ENCODE results near the gene FBXW7. TPM values are rescaled to one million over a fixed set of nuclear protein-coding genes. Genes with fewer than 3 reads are reported as not detected.

FBXW7 gene
- polyA plus RNA-seq, 1 donor from 2014 or later, result 55.7 TPM

DNA sequence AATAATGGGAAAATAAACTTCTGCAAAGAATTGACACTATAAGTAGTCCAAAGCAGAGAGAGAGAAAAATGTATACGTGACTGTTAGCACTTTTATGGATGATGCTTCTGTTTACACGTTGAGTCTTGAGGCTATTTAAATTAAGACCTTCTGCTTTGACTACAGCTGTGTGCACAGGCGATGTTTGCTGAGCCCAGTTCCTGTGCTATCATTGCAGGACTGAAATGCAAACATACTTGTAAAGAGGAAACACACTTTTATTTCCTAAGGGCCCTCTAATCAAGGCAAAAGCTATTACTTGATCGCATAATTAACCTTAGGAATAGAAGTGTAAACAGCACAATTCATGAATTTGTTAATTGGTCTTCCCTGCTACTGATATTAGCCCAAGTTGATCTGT is 226.9 kb downstream of the FBXW7 start:
- TF ChIP-seq SMC3 (conservative IDR thresholded peaks at IDR 0.05; ENCODE audit: poor library complexity) (no peak), POLR2AphosphoS5 (IDR thresholded peaks at IDR 0.05) (no peak)
- no peak overlapping the region for H2AFZ ChIP-seq (ENCODE audit: low read depth, low read length)
- H3K79me2 ChIP-seq (replicated peaks; ENCODE audit: insufficient read depth, low read length), result no peaks in the 10 kb centered on the region
- no peaks in the 10 kb centered on the region for H4K20me1 ChIP-seq (ENCODE audit: insufficient read depth)
- no peaks in the 10 kb centered on the region for H3K9me2 ChIP-seq (ENCODE audit: insufficient read depth, low read length)
- H3K9ac ChIP-seq (ENCODE audit: low read length), result no peak overlapping the region
- H3K27me3 ChIP-seq (ENCODE audit: insufficient read depth, low read depth, low read length), result no peaks in the 10 kb centered on the region
- H3K36me3 ChIP-seq (ENCODE audit: insufficient read depth, low read length), result no peaks in the 10 kb centered on the region
- H3F3A ChIP-seq (ENCODE audit: insufficient read depth, low read length, poor library complexity, severe bottlenecking), result no peaks in the 10 kb centered on the region
- no peak overlapping the region for H3K4me3 ChIP-seq (ENCODE audit: low read length)
- H3K4me2 ChIP-seq (ENCODE audit: low read length), result no peak overlapping the region
- H3K27ac ChIP-seq (ENCODE audit: low read length), result no peak overlapping the region
- no peaks in the 10 kb centered on the region for H3K9me3 ChIP-seq (ENCODE audit: low read length)

DNA sequence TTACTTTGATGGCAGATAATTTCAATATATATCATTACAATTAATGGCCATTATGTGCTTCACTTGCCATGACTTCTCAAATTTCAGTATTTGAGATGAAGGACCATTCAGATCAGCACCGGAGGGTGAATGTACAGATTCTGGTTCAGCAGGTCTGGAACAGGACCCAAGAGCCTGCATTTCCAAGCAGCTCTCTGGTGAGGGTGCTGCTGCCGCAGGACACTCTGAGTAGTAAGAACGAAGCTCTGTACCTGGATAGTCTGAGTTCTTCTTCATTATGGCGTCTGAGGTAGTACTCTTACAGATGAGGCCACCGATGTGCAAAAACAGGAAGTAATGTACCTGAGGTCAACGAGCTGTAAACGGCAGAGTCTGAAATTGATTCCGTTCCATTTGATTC is 228.2 kb downstream of the FBXW7 start:
- Histone ChIP-seq H2AFZ (ENCODE audit: low read depth, low read length) (no peak overlapping the region), H3K9ac (ENCODE audit: low read length) (no peak overlapping the region), H3K27ac (ENCODE audit: low read length) (no peak overlapping the region), H3K27me3 (ENCODE audit: insufficient read depth, low read depth, low read length) (no peaks in the 10 kb centered on the region), H4K20me1 (ENCODE audit: insufficient read depth) (no peaks in the 10 kb centered on the region), H3K9me3 (ENCODE audit: low read length) (no peaks in the 10 kb centered on the region), H3K4me2 (ENCODE audit: low read length) (no peak overlapping the region), H3K4me3 (ENCODE audit: low read length) (no peak overlapping the region), H3K36me3 (ENCODE audit: insufficient read depth, low read length) (no peaks in the 10 kb centered on the region), H3K79me2 (replicated peaks; ENCODE audit: insufficient read depth, low read length) (no peaks in the 10 kb centered on the region), H3F3A (ENCODE audit: insufficient read depth, low read length, poor library complexity, severe bottlenecking) (no peaks in the 10 kb centered on the region), H3K9me2 (ENCODE audit: insufficient read depth, low read length) (no peaks in the 10 kb centered on the region)
- TF ChIP-seq RAD21 (conservative IDR thresholded peaks at IDR 0.05), result no peak
- no peak for TF ChIP-seq MXI1 (conservative IDR thresholded peaks at IDR 0.05; ENCODE audit: poor library complexity, severe bottlenecking)
- TF ChIP-seq EP300 (conservative IDR thresholded peaks at IDR 0.05; ENCODE audit: poor library complexity, severe bottlenecking), result no peak
- TF ChIP-seq, protein P1, sequence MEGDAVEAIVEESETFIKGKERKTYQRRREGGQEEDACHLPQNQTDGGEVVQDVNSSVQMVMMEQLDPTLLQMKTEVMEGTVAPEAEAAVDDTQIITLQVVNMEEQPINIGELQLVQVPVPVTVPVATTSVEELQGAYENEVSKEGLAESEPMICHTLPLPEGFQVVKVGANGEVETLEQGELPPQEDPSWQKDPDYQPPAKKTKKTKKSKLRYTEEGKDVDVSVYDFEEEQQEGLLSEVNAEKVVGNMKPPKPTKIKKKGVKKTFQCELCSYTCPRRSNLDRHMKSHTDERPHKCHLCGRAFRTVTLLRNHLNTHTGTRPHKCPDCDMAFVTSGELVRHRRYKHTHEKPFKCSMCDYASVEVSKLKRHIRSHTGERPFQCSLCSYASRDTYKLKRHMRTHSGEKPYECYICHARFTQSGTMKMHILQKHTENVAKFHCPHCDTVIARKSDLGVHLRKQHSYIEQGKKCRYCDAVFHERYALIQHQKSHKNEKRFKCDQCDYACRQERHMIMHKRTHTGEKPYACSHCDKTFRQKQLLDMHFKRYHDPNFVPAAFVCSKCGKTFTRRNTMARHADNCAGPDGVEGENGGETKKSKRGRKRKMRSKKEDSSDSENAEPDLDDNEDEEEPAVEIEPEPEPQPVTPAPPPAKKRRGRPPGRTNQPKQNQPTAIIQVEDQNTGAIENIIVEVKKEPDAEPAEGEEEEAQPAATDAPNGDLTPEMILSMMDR (IDR thresholded peaks at IDR 0.05; ENCODE audit: poor library complexity, severe bottlenecking), result no peak
- no peak for TF ChIP-seq TAF1 (IDR thresholded peaks at IDR 0.05; ENCODE audit: low read depth)
- TF ChIP-seq, protein P2, sequence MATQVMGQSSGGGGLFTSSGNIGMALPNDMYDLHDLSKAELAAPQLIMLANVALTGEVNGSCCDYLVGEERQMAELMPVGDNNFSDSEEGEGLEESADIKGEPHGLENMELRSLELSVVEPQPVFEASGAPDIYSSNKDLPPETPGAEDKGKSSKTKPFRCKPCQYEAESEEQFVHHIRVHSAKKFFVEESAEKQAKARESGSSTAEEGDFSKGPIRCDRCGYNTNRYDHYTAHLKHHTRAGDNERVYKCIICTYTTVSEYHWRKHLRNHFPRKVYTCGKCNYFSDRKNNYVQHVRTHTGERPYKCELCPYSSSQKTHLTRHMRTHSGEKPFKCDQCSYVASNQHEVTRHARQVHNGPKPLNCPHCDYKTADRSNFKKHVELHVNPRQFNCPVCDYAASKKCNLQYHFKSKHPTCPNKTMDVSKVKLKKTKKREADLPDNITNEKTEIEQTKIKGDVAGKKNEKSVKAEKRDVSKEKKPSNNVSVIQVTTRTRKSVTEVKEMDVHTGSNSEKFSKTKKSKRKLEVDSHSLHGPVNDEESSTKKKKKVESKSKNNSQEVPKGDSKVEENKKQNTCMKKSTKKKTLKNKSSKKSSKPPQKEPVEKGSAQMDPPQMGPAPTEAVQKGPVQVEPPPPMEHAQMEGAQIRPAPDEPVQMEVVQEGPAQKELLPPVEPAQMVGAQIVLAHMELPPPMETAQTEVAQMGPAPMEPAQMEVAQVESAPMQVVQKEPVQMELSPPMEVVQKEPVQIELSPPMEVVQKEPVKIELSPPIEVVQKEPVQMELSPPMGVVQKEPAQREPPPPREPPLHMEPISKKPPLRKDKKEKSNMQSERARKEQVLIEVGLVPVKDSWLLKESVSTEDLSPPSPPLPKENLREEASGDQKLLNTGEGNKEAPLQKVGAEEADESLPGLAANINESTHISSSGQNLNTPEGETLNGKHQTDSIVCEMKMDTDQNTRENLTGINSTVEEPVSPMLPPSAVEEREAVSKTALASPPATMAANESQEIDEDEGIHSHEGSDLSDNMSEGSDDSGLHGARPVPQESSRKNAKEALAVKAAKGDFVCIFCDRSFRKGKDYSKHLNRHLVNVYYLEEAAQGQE (IDR thresholded peaks at IDR 0.05; ENCODE audit: borderline replicate concordance), result no peak
- TF ChIP-seq SMC3 (conservative IDR thresholded peaks at IDR 0.05; ENCODE audit: poor library complexity), result no peak
- TF ChIP-seq POLR2AphosphoS5 (IDR thresholded peaks at IDR 0.05), result no peak
- no peak for TF ChIP-seq EZH2 (IDR thresholded peaks at IDR 0.05; ENCODE audit: borderline replicate concordance, insufficient read depth, low read length, poor library complexity, severe bottlenecking)

DNA sequence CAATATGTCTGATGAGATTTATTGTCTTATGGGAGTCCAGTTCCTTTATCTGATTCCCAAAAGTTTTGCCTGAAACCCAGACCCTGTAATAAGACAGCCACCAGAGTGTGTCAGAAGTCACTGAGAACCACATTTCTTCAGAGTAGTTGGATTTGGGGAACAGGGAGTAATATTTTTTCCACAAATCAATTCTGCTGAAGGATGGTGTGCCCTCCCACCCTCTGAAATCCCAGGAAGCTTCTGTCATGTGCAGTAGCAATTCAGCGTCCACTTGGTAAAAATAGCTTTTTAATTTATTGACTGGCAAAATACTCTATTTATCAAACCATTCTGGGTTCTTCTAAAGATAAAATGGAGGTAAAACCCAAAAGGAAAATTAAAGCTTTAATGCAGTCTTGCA is 229.4 kb downstream of the FBXW7 start:
- H3K27ac ChIP-seq (ENCODE audit: low read length), result no peak overlapping the region
- no peaks in the 10 kb centered on the region for H3K9me3 ChIP-seq (ENCODE audit: low read length)
- no peaks in the 10 kb centered on the region for H3K36me3 ChIP-seq (ENCODE audit: insufficient read depth, low read length)
- H3K79me2 ChIP-seq (replicated peaks; ENCODE audit: insufficient read depth, low read length), result no peaks in the 10 kb centered on the region
- no peaks in the 10 kb centered on the region for H3F3A ChIP-seq (ENCODE audit: insufficient read depth, low read length, poor library complexity, severe bottlenecking)
- H4K20me1 ChIP-seq (ENCODE audit: insufficient read depth), result no peaks in the 10 kb centered on the region
- no peaks in the 10 kb centered on the region for H3K27me3 ChIP-seq (ENCODE audit: insufficient read depth, low read depth, low read length)
- H3K9me2 ChIP-seq (ENCODE audit: insufficient read depth, low read length), result no peaks in the 10 kb centered on the region
- H3K4me3 ChIP-seq (ENCODE audit: low read length), result no peak overlapping the region
- H3K4me2 ChIP-seq (ENCODE audit: low read length), result no peak overlapping the region
- TF ChIP-seq SMC3 (conservative IDR thresholded peaks at IDR 0.05; ENCODE audit: poor library complexity) (no peak), TAF1 (IDR thresholded peaks at IDR 0.05; ENCODE audit: low read depth) (no peak), EP300 (conservative IDR thresholded peaks at IDR 0.05; ENCODE audit: poor library complexity, severe bottlenecking) (no peak), RAD21 (conservative IDR thresholded peaks at IDR 0.05) (no peak), POLR2AphosphoS5 (IDR thresholded peaks at IDR 0.05) (no peak), MXI1 (conservative IDR thresholded peaks at IDR 0.05; ENCODE audit: poor library complexity, severe bottlenecking) (no peak), EZH2 (IDR thresholded peaks at IDR 0.05; ENCODE audit: borderline replicate concordance, insufficient read depth, low read length, poor library complexity, severe bottlenecking) (no peak)
- TF ChIP-seq, protein P1 (IDR thresholded peaks at IDR 0.05; ENCODE audit: poor library complexity, severe bottlenecking), result no peak
- no peak overlapping the region for H3K9ac ChIP-seq (ENCODE audit: low read length)
- no peak overlapping the region for H2AFZ ChIP-seq (ENCODE audit: low read depth, low read length)

All from neural cell (in vitro differentiated cells).